GM19043 (cell line): Measurements from ENCODE around the gene BRAT1.
"Not testable (repeated sequence)": the region's sequence is repeated elsewhere in the genome, so short reads cannot be mapped to it uniquely, and the experiment has no call there.

Source experiments
- ATAC-seq: cut with Tn5 transposase; IDR thresholded peaks from one replicate; pipeline ENCODE4 v1.9.1; 2021; ENCODE audit warnings: low read depth; ENCODE audit not compliant: unreplicated experiment

BRAT1 gene

GRCh38 chr7:2540133-2540532 lies 15.2 kb downstream of the BRAT1 start:
- no peak for ATAC-seq

- no peak for ATAC-seq
These were observed 16.1 kb downstream of the BRAT1 start for GRCh38 chr7:2539031-2539911.

GRCh38 chr7:2537981-2538851 lies 17.1 kb downstream of the BRAT1 start:
- ATAC-seq = no peak

GRCh38 chr7:2535872-2536627 lies 19.3 kb downstream of the BRAT1 start:
- ATAC-seq = not testable (repeated sequence)

GRCh38 chr7:2534214-2534613 lies 21.1 kb downstream of the BRAT1 start:
- ATAC-seq = not testable (repeated sequence)

GRCh38 chr7:2533566-2533965 lies 21.8 kb downstream of the BRAT1 start:
- ATAC-seq = not testable (repeated sequence)

- not testable (repeated sequence) for ATAC-seq
These were observed 22.5 kb downstream of the BRAT1 start for GRCh38 chr7:2532816-2533215.

- not testable (repeated sequence) for ATAC-seq
These were observed 23.0 kb downstream of the BRAT1 start for GRCh38 chr7:2532199-2532772.

- not testable (repeated sequence) for ATAC-seq
These were observed 23.6 kb downstream of the BRAT1 start for GRCh38 chr7:2531796-2532110.

- ATAC-seq = not testable (repeated sequence)
These were observed 24.1 kb downstream of the BRAT1 start for GRCh38 chr7:2530994-2531795.

- peak; percentile 30 for ATAC-seq
These were observed 25.0 kb downstream of the BRAT1 start for GRCh38 chr7:2530071-2530987.

- peak; percentile 44 for ATAC-seq
These were observed 25.9 kb downstream of the BRAT1 start for GRCh38 chr7:2529161-2530070.

GRCh38 chr7:2528481-2529095 lies 26.7 kb downstream of the BRAT1 start:
- ATAC-seq = peak; percentile 5

- ATAC-seq = no peak
These were observed 27.5 kb downstream of the BRAT1 start for GRCh38 chr7:2527505-2528467.

- ATAC-seq = no peak
These were observed 28.4 kb downstream of the BRAT1 start for GRCh38 chr7:2526659-2527504.
